Loucy (cell line): ENCODE data around the gene PDE9A.

Experiments used
- CTCF ChIP-seq: fragments of 200-600 bp; sonication (generic); conservative IDR thresholded peaks from 2 replicates; pipeline ENCODE4 v1.5.1; 2014; ENCODE audit warnings: mild to moderate bottlenecking, antibody characterized with exemption, low read length
- EZH2phosphoT487 ChIP-seq: fragments of 200-600 bp; IDR thresholded peaks from 2 replicates; pipeline ENCODE4 v1.6.1; 2018; ENCODE audit warnings: antibody characterized with exemption, mild to moderate bottlenecking, moderate library complexity, borderline replicate concordance

- TF ChIP-seq CTCF (no peak), EZH2phosphoT487 (no peak)
Observed at GRCh38 chr21:42815217-42815616, 161.8 kb downstream of the PDE9A start.
